SIG-M5 (cell line): ENCODE measurements around the gene RITA1.
"Not testable (repeated sequence)": the region's sequence is repeated elsewhere in the genome, so short reads cannot be mapped to it uniquely, and the experiment has no call there.

Experiments used
- DNase-seq: peaks from one replicate; lab custom pipeline; 2025; lab: John Stamatoyannopoulos, UW

RITA1 gene

GRCh38 chr12:113203852-113204760 lies 18.6 kb downstream of the RITA1 start:
- DNase-seq, result no peak

GRCh38 chr12:113204804-113205203 lies 19.3 kb downstream of the RITA1 start:
- no peak for DNase-seq

DNA sequence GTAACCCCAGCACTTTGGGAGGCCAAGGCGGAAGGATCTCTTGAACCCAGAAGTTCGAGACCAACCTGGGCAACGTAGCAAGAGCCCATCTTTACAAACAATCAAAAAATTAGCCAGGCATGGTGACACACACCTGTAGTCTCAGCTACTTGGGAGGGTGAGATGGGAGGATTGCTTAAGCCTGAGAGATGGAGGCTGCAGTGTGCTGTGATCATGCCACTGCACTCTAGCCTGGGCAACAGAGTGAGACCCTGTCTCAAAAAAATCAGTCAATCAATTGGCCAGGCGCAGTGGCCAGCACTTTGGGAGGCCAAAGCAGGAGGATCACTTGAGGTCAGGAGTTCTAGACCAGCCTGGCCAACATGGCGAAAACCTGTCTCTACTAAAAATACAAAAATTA lies 21.3 kb downstream of the RITA1 start:
- not testable (repeated sequence) for DNase-seq

- no peak for DNase-seq
Measured at GRCh38 chr12:113207613-113208040, 22.1 kb downstream of the RITA1 start.

DNA sequence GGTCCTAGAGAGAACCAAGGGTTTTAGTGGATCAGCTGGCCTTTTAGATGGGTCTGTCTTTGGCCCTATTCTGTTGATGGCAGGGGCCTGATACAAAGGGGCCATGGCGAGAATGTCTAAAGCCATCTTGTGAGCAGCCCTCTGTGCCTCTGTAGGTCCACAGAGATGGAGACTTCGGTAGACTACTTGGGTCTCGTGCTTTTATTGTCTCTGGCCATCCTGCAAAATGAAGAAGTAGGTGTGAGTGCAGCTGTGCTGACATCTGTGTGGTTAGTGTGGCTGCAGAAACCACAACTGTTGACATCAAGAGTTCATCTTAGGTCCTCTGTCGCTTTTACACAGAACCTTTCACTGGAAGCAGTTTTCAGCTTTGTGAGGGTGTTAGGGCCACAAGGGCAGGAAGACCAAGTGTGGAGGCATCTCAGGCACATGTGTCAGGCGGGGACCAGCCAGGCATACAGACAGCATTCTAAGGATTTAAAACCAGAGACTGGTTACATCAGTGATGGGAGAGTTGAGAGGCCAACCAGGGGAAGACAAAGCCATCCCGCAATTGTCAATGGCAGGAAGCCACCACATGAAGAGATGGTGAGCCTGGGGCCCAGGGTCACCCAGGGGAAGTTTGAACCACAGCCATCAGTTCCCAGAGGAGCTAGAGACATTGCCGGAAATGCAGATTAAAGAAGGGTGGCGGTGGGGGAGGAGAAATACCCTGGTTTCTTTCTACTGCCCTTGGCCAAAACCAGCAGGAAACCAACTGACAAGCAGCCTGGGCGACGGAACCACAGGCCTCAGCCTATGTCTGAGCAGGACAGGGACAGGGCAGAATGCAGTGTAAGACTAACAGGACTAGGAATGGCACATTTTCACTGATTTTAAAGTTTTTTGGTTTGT lies 22.8 kb downstream of the RITA1 start:
- peak; percentile 95 for DNase-seq

DNA sequence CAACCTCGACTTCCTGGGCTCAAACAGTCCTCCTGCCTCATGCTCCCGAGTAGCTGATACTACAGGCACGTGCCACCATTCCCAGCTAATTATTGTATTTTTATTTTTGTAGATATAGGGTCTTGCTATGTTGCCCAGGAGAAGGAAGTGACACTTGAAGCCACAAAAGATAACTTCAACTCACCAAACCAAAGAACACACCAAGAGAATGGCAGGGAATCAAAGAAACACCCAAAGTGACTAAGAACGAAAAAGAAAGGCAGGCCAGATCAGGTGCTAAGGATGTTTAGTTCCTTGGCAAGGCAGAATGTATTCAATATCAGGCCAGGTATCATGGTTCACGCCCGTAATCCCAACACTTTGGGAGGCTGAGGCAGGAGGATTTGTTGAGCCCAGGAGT lies 25.6 kb downstream of the RITA1 start:
- DNase-seq, result no peak

DNA sequence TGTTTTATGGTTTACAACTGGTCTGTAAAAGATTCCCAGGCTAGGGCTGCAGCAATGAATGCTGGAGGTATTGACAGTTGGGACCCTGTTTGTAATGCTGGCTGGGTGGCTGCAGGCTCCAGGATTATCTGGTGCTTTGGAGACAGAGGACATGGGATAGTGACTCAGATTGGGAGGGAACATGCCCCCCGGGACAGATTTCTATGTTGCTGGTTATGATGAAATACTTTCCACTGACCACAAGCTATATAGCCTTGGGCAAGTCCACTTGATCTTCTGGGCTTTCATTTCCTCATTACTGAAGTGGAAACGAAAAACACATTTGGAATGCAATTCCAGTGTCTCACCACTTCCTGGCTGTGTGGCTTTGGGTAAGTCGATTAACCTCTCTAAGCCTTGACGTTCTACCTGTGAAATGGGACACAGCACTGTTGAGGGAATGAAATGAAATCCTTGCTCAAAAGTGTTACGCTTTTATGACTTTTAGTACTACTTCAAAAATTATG lies 29.4 kb downstream of the RITA1 start:
- peak; percentile 88 for DNase-seq

- DNase-seq, result no peak
Measured at GRCh38 chr12:113216027-113216426, 30.5 kb downstream of the RITA1 start.

DNA sequence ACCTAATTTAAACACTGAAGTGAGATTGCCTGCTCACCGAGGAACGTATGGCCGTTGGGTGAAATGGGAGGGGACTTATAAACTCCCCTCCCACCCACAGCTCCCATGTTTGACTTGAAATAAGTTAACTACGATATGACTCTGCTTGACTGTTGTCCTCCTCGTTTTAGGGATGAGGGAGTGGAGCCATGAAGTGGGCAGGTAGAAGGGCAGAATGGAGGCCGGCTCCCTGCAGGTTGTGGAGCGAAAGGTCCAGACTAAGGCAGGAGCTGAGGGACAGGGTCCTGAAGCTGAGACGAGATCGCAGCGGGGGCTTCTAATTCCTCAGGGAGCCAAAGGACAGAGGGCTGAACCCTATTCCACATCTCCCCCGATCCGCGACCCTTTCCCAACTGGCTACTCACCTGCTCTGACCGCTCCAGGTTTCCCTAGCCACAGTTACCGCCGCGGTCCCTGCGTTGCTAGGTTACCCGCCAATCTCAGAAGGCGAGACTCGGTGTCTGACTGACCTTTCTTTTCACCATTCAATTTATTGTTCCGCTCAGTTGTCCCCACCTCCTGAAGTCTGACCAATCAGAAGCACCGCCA lies 35.2 kb downstream of the RITA1 start:
- no peak for DNase-seq

GRCh38 chr12:113221181-113221996 lies 35.9 kb downstream of the RITA1 start, which contains the start of gene TPCN1:
TSS of gene TPCN1 (plus strand) at chr12:113221464. CDS start at chr12:113226853, 5,389 bp downstream.
- peak; percentile 99 for DNase-seq

DNA sequence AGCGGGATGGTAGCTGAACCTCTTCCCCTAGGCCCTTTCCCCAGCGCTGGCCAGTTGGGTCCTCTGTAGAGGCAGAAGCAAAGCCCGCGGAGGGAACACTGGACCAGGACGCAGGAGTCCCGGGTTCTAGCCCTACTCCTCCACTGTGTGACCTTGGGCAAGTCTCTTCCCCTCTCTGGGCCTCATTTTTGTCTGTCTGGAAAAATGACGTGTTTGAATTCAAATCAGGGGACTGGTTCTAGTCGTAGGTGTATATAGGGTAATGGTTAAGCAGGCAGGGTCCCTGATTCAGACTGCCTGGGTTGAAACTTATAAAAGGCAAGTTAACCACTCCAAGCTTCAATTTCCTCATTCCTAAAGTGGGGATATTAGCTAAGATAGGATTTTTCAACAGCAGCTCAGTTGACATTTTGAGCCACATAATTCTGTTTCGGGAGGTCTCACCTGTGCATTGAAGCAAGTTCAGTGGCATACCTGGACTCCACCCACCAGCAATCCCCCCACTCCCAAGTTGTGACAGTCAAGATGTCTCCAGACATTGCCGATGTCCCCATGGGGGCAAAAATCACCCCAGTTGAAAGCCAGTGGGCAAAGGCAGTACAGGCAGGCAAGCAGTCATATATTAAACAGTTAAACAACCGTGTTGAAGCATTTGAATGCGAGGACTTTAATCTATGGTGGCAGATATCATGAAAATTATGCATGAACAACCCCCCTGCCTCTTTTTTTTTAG lies 36.6 kb downstream of the RITA1 start:
- DNase-seq, result no peak

DNA sequence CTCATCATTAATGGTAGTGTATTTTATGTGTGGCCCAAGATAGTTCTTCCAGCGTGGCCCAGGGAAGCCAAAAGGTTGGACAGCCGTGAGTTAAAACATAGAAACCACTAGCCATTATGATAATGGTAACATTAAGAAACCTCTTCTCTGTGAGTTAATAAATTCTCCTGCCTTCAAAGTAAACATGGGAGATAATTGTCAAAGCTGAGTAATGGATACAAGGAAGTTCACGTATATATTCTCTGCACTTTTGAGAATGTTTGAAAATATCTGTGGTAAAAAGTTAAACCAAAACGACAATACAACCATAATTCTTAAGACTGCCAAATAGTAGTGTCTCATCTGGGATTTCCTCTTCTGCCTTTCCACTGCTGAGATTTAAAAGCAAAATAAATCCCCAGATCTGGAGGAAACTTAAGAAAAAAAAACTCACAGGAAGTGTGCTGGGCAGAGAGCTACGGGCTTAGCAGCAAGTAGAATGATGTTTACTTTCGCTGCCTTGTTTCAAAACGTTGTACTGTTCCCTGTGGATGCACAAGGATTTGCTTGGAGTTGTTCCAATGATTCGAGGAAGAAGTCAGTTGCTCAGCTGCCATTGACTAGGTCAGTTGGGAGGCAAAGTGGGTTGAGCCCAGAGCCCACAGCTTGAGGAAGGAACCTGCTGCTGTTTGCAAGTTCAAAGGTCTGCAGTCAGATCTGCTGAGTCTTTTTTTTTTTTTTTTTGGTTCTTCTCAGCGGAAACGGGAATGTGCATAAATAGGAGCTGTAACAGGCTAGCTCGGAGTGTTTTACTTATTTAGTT lies 37.4 kb downstream of the RITA1 start:
- no peak for DNase-seq

DNA sequence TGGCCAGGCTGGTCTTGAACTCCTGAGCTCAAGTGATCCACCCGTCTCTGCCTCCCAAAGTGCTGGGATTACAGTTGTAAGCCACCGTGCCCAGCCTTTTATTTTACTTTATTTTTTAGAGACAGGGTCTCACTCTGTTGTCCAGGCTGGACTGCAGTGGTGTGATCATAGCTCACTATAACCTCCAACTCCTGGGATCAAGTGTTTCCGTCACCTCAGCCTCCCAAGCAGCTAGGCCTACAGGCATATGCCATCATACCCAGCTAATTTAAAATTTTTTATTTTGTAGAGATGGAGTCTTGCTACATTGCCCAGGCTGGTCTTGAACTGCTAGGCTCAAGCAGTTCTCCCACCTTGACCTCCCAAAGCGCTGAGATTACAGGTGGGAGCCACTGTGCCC lies 39.4 kb downstream of the RITA1 start:
- no peak for DNase-seq

DNA sequence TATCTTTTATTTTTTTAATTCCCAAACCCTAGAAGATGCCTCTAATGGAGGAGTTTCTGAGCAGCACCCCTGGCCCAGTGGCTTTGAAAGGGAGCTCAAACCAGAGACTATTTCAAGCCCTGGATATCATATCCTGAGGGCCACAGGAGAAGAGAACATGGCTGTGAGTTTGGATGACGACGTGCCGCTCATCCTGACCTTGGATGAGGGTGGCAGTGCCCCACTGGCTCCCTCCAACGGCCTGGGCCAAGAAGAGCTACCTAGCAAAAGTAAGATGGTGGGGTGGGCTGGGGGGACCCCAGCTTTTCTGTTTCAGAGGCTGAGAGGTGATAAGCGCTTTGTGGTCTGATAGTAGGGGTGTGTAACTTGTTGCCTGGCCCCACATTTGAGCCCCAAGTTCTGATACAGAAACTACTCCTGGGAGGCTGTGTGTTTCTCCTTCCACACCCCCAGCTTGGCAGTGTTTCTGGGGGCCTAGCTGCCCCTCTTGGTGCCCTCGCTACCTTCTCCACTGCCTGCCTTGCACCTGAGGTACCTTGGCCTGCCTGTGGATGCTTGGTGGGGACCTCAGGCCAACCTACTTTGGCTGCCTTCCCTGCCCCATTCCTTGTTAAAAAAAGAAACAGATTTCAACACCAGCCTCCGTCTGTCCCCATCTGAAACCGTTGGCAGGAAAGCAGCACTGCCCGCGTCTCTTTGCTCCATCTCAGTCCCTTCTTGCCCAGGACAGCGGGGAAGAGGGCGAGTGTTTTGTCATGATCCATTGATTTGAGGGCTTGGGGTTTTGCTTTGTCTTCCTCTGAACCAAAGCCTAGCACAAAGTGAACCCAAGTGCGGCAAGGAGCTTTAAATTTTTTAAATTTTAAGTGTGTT lies 41.4 kb downstream of the RITA1 start:
- no peak for DNase-seq

DNA sequence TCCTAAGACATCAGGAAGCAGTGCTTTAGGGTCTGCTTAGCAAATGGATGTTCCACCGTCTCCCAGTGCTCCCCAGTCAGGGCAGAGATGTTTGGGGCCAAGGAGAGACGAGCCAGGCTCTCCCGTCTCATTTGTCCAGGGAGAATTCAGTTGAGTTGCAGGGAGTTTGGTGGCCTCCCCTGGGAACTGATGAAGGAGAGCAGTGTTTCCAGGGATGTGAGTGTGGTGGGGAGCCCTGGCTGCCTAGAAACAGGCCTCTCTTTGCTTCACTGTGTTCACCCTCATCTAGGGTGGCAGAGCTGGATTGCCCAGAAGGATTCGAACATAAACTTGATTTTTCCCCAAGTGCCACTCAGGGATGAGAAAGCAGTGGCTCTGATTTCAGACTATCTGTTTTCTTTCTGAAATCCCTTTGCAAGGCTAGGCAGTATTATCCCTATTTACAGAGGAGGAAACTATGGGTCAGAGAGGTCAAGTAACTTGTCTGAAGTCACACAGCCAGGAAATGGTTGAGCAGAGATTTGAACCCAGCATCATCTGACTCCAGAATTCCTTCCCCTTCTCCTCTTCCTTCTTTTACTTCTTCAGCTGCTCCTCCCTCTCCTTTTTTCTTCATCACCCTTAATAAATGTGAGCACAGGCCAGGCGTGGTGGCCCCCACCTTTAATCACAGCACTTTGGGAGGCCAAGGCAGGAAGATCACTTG lies 42.3 kb downstream of the RITA1 start:
- DNase-seq, result no peak

DNA sequence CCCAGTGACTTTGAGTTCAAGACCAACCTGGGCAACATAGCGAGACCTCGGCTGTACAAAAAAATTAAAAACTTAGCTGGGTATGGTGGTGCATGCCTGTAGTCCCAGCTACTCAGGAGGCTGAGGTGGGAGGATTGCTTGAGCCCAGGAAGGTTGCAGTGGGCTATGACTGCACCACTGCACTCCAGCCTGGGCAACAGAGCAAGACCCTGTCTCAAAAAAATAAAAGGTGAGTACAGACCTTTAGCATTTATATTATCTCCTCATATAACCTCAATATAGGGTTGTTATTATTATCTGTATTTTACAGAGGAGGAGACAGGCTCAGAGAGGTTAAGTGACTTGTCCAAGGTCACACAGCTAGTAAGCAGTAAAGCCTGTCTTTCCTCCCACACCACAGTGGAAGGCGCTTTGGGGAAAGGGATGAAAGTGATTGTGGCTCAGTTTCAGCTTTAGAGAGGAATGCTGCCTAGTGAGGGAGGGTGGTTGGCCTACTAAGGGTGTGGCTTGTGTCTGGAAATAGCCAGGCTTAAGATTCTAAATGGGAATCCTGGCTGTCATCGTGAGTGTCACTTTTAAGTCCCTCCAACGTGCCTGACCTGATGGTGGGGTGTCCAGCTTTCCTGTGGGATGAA lies 43.0 kb downstream of the RITA1 start:
- DNase-seq, result no peak
